Osteoblast (primary cell): ENCODE measurements around the gene TMCC2. TPM values are rescaled to one million over a fixed set of nuclear protein-coding genes. Genes with fewer than 3 reads are reported as not detected.

Source experiments
- DNase-seq: peaks from one replicate; pipeline ENCODE4 v3.0.0; 2011; ENCODE audit warnings: low spot score, mixed read lengths; ENCODE audit not compliant: insufficient read length; ENCODE audit errors: missing footprints
- H2AFZ ChIP-seq: 2 replicates; pipeline ENCODE4 v1.6.0; 2011; ENCODE audit warnings: mild to moderate bottlenecking, low read length
- H3K27ac ChIP-seq: 2 replicates; pipeline ENCODE4 v1.5.1; 2011; ENCODE audit warnings: mild to moderate bottlenecking, low read depth, low read length, moderate library complexity
- H3K27me3 ChIP-seq: 2 replicates; pipeline ENCODE4 v1.6.0; 2012; ENCODE audit warnings: mild to moderate bottlenecking, control low read depth, inconsistent platforms, low read length, moderate library complexity; ENCODE audit not compliant: insufficient read depth
- H3K36me3 ChIP-seq: 2 replicates; pipeline ENCODE4 v1.5.1; 2011; ENCODE audit warnings: mild to moderate bottlenecking, low read length, control low read depth, moderate library complexity; ENCODE audit not compliant: insufficient read depth
- H3K4me1 ChIP-seq: 2 replicates; pipeline ENCODE4 v1.5.1; 2011; ENCODE audit warnings: mild to moderate bottlenecking, low read length, control low read depth, moderate library complexity; ENCODE audit not compliant: insufficient read depth
- H3K4me2 ChIP-seq: 2 replicates; pipeline ENCODE4 v1.6.0; 2011; ENCODE audit warnings: mild to moderate bottlenecking, low read length; ENCODE audit not compliant: insufficient read depth
- H3K4me3 ChIP-seq: fragments of 200-600 bp; sonication (generic); 3 replicates; pipeline ENCODE4 v1.5.1; 2012; ENCODE audit warnings: mild to moderate bottlenecking, low read length, inconsistent platforms; ENCODE audit not compliant: insufficient read depth
- H3K79me2 ChIP-seq: 2 replicates; pipeline ENCODE4 v1.6.0; 2012; ENCODE audit warnings: mild to moderate bottlenecking, low read length, control low read depth, inconsistent platforms; ENCODE audit not compliant: insufficient read depth
- H3K9me3 ChIP-seq: 2 replicates; pipeline ENCODE4 v1.5.1; 2011; ENCODE audit warnings: low read depth, low read length, control low read depth
- H4K20me1 ChIP-seq: 2 replicates; pipeline ENCODE4 v1.6.0; 2012; ENCODE audit warnings: mild to moderate bottlenecking, low read length, control low read depth; ENCODE audit not compliant: insufficient read depth
- total RNA-seq: library from RNA; depleted of rRNA; stranded (reverse); fragments of >200 nt; gene quantifications from 2 replicates; pipeline ENCODE4 v1.2.3, GENCODE V29; 2012
- TF ChIP-seq, protein P1 (sequence below): IDR thresholded peaks from 2 replicates; pipeline ENCODE4 v1.5.1; 2011; ENCODE audit warnings: mild to moderate bottlenecking, low read depth, low read length, moderate library complexity; ENCODE audit errors: extremely low read depth

Gene TMCC2
- total RNA-seq, 1 donor: 1.8 TPM

DNA sequence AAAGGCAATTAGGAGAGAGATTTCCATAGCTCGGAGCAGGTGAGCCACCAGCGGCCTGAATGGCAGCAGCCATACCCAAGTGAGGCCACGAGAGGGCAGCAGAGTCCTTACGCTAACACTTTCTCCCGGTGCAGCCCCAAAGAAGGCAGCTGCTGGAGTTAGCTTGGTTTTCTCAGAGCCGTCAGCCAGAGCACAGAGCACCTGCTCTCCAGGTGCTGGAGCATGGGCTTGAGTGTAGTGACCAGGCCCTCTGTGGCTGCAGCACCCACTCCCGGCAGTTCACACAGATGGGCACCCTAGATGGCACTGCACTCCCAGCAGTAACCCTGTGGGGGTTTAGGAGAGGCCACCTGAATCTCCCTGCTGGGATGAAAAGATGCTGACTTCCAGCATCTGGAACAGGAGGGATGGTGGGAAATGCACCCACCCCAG, 45.8 kb downstream of the TMCC2 start:
- Histone ChIP-seq H3K79me2 (no peaks in the 10 kb centered on the region), H3K36me3 (no peaks in the 10 kb centered on the region), H3K9me3 (no peaks in the 10 kb centered on the region), H3K4me3 (no peak overlapping the region), H3K27me3 (no peaks in the 10 kb centered on the region), H4K20me1 (no peaks in the 10 kb centered on the region), H2AFZ (no peak overlapping the region), H3K27ac (no peak overlapping the region), H3K4me2 (no peak overlapping the region), H3K4me1 (peaks cover 17% of the 10 kb centered on the region)
- peak; percentile 97 for DNase-seq
- TF ChIP-seq, protein P1, sequence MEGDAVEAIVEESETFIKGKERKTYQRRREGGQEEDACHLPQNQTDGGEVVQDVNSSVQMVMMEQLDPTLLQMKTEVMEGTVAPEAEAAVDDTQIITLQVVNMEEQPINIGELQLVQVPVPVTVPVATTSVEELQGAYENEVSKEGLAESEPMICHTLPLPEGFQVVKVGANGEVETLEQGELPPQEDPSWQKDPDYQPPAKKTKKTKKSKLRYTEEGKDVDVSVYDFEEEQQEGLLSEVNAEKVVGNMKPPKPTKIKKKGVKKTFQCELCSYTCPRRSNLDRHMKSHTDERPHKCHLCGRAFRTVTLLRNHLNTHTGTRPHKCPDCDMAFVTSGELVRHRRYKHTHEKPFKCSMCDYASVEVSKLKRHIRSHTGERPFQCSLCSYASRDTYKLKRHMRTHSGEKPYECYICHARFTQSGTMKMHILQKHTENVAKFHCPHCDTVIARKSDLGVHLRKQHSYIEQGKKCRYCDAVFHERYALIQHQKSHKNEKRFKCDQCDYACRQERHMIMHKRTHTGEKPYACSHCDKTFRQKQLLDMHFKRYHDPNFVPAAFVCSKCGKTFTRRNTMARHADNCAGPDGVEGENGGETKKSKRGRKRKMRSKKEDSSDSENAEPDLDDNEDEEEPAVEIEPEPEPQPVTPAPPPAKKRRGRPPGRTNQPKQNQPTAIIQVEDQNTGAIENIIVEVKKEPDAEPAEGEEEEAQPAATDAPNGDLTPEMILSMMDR: peak; percentile 97

GRCh38 chr1:205274041-205274691, 46.4 kb downstream of the TMCC2 start:
- Histone ChIP-seq H4K20me1 (no peaks in the 10 kb centered on the region), H3K9me3 (no peaks in the 10 kb centered on the region), H3K79me2 (no peaks in the 10 kb centered on the region), H3K36me3 (no peaks in the 10 kb centered on the region), H3K4me3 (no peak overlapping the region), H3K27me3 (no peaks in the 10 kb centered on the region), H3K27ac (no peak overlapping the region), H2AFZ (no peak overlapping the region), H3K4me1 (peaks cover 17% of the 10 kb centered on the region), H3K4me2 (no peak overlapping the region)
- TF ChIP-seq, protein P1: no peak
- DNase-seq: peak; percentile 62

GRCh38 chr1:205275133-205275532, 47.4 kb downstream of the TMCC2 start:
- Histone ChIP-seq H3K4me2 (no peak overlapping the region), H3K9me3 (no peaks in the 10 kb centered on the region), H3K27me3 (no peaks in the 10 kb centered on the region), H3K79me2 (no peaks in the 10 kb centered on the region), H3K4me1 (peaks cover 17% of the 10 kb centered on the region), H2AFZ (no peak overlapping the region), H3K36me3 (no peaks in the 10 kb centered on the region), H4K20me1 (no peaks in the 10 kb centered on the region), H3K4me3 (no peak overlapping the region), H3K27ac (no peak overlapping the region)
- TF ChIP-seq, protein P1: no peak
- peak; percentile 47 for DNase-seq

- Histone ChIP-seq H2AFZ (no peak overlapping the region), H3K4me2 (no peak overlapping the region), H3K36me3 (no peaks in the 10 kb centered on the region), H4K20me1 (no peaks in the 10 kb centered on the region), H3K9me3 (no peaks in the 10 kb centered on the region), H3K4me1 (peaks cover 7% of the 10 kb centered on the region), H3K27me3 (no peaks in the 10 kb centered on the region), H3K79me2 (no peaks in the 10 kb centered on the region), H3K4me3 (no peak overlapping the region), H3K27ac (no peak overlapping the region)
- peak; percentile 50 for DNase-seq
- TF ChIP-seq, protein P1: no peak
These were observed 48.4 kb downstream of the TMCC2 start for GRCh38 chr1:205275916-205276688.
